G401 (cell line): ENCODE data around the gene DLG2. TPM values are rescaled to one million over a fixed set of nuclear protein-coding genes. Genes with fewer than 3 reads are reported as not detected.

Experiments
- DNase-seq: peaks from one replicate; pipeline ENCODE4 v3.0.0-alpha.2; 2015; ENCODE audit warnings: low spot score
- in situ Hi-C: cut with HindIII; loops from 2 replicates; pipeline ENCODE4 v1.10.0; 2016; ENCODE audit warnings: low sequenced_read_pairs, mixed read lengths
- total RNA-seq: library from RNA; depleted of rRNA; stranded (reverse); fragments of >200 nt; shearing (Covaris generic); gene quantifications from 2 replicates; pipeline ENCODE4 v1.2.3, GENCODE V29; 2014

The DLG2 gene
- total RNA-seq, 1 experiment from 2014 or later: 3.8 TPM

GRCh38 chr11:83648610-83649527 is 1978.3 kb downstream of the DLG2 start:
- in situ Hi-C loops: no loop called here
- no peak for DNase-seq

- no peak for DNase-seq
- in situ Hi-C loops: no loop called here
Observed at GRCh38 chr11:83645561-83645960, 1981.6 kb downstream of the DLG2 start.

GRCh38 chr11:83643115-83643514 is 1984.0 kb downstream of the DLG2 start:
- no peak for DNase-seq
- in situ Hi-C loops: no loop called here

GRCh38 chr11:83642500-83642899 is 1984.6 kb downstream of the DLG2 start:
- no peak for DNase-seq
- in situ Hi-C loops: no loop called here

- DNase-seq: peak; percentile 80
- in situ Hi-C loops: no loop called here
Observed at GRCh38 chr11:83641511-83641910, 1985.6 kb downstream of the DLG2 start.

GRCh38 chr11:83639995-83640758 is 1987.0 kb downstream of the DLG2 start:
- in situ Hi-C loops: no loop called here
- peak; percentile 47 for DNase-seq

GRCh38 chr11:83635166-83635565 is 1992.0 kb downstream of the DLG2 start:
- in situ Hi-C loops: no loop called here
- DNase-seq: no peak

GRCh38 chr11:83630211-83630610 is 1996.9 kb downstream of the DLG2 start:
- in situ Hi-C loops: no loop called here
- no peak for DNase-seq

- in situ Hi-C loops: no loop called here
- no peak for DNase-seq
Observed at GRCh38 chr11:83629775-83630174, 1997.4 kb downstream of the DLG2 start.

GRCh38 chr11:83628622-83629355 is 1998.4 kb downstream of the DLG2 start:
- DNase-seq: no peak
- in situ Hi-C loops: no loop called here

- in situ Hi-C loops: no loop called here
- no peak for DNase-seq
Observed at GRCh38 chr11:83625336-83625735, 2001.8 kb downstream of the DLG2 start.

GRCh38 chr11:83617671-83618070 is 2009.5 kb downstream of the DLG2 start:
- DNase-seq: no peak
- in situ Hi-C loops: no loop called here

- in situ Hi-C loops: no loop called here
- DNase-seq: no peak
Observed at GRCh38 chr11:83613767-83614121, 2013.4 kb downstream of the DLG2 start.

GRCh38 chr11:83612891-83613766 is 2014.0 kb downstream of the DLG2 start:
- peak; percentile 71 for DNase-seq
- in situ Hi-C loops: no loop called here

- in situ Hi-C loops: no loop called here
- peak; percentile 68 for DNase-seq
Observed at GRCh38 chr11:83611600-83611999, 2015.5 kb downstream of the DLG2 start.

GRCh38 chr11:83611031-83611430 is 2016.1 kb downstream of the DLG2 start:
- in situ Hi-C loops: no loop called here
- no peak for DNase-seq

GRCh38 chr11:83609191-83609590 is 2018.0 kb downstream of the DLG2 start:
- in situ Hi-C loops: no loop called here
- DNase-seq: peak; percentile 98

GRCh38 chr11:83608571-83608970 is 2018.6 kb downstream of the DLG2 start:
- DNase-seq: no peak
- in situ Hi-C loops: no loop called here
